ENCODE results near the gene SRRT. TPM values are rescaled to one million over a fixed set of nuclear protein-coding genes. Genes with fewer than 3 reads are reported as not detected.

Gene SRRT
- total and polyA plus RNA-seq, 7 donors = 31.8 to 106 (median 45.6) TPM

DNA sequence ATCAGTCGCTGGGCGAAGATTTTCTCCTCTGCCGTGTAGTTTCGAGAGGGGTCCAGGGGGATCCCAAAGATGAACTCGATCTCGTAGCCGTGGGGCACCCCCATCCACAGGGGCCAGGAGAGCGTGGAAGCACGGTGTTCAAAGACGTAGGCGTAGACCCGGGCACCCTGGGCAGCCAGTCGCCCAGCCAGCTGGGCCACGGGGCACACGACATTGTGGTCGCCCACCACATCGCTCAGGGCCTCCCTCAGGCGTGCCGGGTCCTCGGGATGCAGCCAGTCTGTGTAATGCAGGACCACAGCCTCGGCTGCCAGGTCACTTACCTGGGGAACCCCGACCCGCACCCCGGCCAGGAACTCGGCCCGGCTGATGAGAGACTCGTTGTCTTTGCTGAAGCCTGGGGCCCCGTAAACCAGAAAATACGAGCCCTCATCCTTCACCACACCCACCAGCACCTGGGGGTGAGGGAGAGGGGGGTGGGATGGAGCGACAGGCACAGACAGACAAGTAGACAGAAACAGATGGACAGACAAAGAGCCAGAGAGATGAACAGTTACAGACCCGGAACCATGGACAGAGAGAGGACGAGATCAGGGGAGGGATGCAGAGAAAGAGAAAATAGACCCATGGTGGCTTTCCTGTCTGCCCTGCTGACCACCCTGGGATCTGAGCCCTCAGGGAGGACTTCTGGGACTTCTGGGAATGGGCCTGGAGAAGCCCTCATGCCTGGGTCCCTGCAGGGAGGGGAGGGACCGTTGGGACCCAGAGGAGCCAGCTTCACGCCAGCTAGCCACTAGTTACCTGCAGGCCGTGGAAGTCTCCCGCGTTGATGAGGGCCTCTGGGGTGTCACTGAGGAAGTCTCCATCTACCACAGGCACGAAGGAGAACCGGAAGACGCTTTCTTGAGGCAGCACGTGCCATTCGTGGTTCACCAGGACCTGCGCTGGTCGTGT, 17.7 kb downstream of the SRRT start:
- H3K4me1 ChIP-seq = peaks cover 0 to 65% (median 59%) of the 10 kb centered on the region in 4 donors
- H3K36me3 ChIP-seq = peaks cover 7 to 10% (median 9%) of the 10 kb centered on the region in 4 donors
- TF ChIP-seq POLR2AphosphoS5 (IDR thresholded peaks at IDR 0.05) (no peak), EP300 (IDR thresholded peaks at IDR 0.05) (no peak), POLR2A (IDR thresholded peaks at IDR 0.05) (no peak)
- TF ChIP-seq, protein P1, sequence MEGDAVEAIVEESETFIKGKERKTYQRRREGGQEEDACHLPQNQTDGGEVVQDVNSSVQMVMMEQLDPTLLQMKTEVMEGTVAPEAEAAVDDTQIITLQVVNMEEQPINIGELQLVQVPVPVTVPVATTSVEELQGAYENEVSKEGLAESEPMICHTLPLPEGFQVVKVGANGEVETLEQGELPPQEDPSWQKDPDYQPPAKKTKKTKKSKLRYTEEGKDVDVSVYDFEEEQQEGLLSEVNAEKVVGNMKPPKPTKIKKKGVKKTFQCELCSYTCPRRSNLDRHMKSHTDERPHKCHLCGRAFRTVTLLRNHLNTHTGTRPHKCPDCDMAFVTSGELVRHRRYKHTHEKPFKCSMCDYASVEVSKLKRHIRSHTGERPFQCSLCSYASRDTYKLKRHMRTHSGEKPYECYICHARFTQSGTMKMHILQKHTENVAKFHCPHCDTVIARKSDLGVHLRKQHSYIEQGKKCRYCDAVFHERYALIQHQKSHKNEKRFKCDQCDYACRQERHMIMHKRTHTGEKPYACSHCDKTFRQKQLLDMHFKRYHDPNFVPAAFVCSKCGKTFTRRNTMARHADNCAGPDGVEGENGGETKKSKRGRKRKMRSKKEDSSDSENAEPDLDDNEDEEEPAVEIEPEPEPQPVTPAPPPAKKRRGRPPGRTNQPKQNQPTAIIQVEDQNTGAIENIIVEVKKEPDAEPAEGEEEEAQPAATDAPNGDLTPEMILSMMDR (IDR thresholded peaks at IDR 0.05) = no peak
- H3K27me3 ChIP-seq = peaks cover 23 to 34% (median 32%) of the 10 kb centered on the region in 3 donors
- no peak overlapping the region for H3K4me3 ChIP-seq
- intact Hi-C loops (cut with DNase I) = loop anchor here (10.0 kb wide), 1 partner anchor 272 kb away; the partner anchor contains the start of gene VGF
- H3K9me3 ChIP-seq = no peaks in the 10 kb centered on the region
- no peak overlapping the region for H3K27ac ChIP-seq
- 88 to 91% methylated on average over 44 of the region's 44 CpGs for WGBS, 2 donors
- DNase-seq = peak; percentile 68

DNA sequence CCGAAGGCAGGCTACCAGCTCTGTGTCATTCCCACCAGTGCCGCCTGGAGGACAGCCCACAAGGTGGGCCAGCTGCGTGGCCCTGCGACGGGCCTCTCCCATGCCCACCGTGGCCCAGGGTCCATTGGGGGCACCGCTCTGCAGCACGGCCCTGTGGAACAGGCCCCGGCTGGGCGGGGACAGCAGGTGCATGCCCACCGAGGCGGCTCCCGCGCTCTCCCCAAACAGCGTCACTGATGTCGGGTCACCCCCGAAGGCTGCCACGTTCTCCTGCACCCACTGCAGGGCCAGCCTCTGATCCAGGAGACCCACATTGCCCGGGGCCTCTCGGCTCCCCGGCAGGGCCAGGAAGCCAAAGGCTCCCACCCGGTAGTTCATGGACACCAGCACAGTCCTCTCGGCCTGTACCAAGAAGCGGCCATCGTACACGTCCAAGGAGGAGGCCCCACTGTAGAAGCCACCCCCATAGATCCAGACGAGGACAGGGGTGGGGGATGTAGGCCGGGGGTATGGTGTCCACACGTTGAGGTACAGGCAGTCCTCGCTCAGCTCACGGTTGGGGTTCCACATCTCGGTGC, 18.5 kb downstream of the SRRT start:
- H3K9me3 ChIP-seq = no peaks in the 10 kb centered on the region
- H3K27ac ChIP-seq = no peak overlapping the region
- peaks cover 0 to 3% (median 2%) of the 10 kb centered on the region in 4 donors for H3K36me3 ChIP-seq
- no peak overlapping the region for H3K4me3 ChIP-seq
- intact Hi-C loops (cut with DNase I) = loop anchor here (10.0 kb wide), 1 partner anchor 271 kb away; the partner anchor contains the start of gene VGF
- H3K4me1 ChIP-seq = peaks cover 0 to 57% (median 52%) of the 10 kb centered on the region in 4 donors
- peaks cover 27 to 42% (median 35%) of the 10 kb centered on the region in 3 donors for H3K27me3 ChIP-seq
- DNase-seq = peak; percentile 60
- 91 to 93% methylated on average over 32 of the region's 32 CpGs for WGBS, 2 donors
- TF ChIP-seq EP300 (IDR thresholded peaks at IDR 0.05) (no peak), POLR2AphosphoS5 (IDR thresholded peaks at IDR 0.05) (no peak), POLR2A (IDR thresholded peaks at IDR 0.05) (no peak)
- TF ChIP-seq, protein P1 (IDR thresholded peaks at IDR 0.05) = no peak

DNA sequence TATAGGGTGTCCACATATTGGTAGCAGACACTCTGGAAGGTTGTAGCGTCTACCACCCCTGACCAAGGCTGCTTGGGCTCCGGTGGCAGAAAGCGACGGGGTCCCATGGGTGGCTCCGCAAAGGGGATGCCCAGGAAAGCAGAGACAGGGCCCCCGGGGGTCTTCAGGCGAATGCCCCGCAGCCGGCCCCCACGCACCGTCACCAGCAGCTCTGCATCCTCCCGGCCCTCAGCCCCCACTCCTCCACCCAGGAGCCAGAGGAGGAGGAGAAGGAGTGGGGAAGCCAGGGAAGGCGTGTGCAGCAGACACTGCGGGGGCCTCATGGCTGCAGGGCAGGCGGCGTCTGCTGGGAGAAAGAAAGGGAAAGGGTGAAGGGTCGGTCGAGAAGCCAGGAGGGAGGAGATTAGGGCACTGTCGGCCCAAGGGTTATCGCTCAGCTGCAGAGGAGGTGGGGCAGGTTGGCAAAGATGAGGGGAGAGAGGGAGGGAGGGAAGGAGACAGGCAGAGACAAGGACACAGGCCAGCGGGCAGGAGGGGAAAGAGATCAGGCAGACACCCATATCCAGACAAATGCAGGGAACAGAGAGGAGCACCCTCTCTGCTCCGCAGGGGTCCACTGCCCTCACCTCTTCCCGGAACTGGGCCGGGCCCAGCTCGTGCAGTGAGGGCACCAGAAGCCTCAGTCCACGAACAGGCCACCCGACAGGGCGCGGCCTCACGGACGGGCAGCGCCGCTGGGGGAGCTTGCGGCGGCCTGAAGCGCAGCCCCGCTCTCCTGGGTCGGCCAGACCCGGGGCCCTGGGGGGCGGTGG, 19.2 kb downstream of the SRRT start:
- peak; percentile 66 for DNase-seq
- no peaks in the 10 kb centered on the region for H3K36me3 ChIP-seq
- peak overlapping the region in 2 of 4 donors; percentile 50 for H3K4me3 ChIP-seq
- H3K4me1 ChIP-seq = peaks cover 0 to 50% (median 45%) of the 10 kb centered on the region in 4 donors
- H3K27ac ChIP-seq = no peak overlapping the region
- peaks cover 27 to 49% (median 42%) of the 10 kb centered on the region in 3 donors for H3K27me3 ChIP-seq
- intact Hi-C loops (cut with DNase I) = loop anchor here (10.0 kb wide), 1 partner anchor 271 kb away; the partner anchor contains the start of gene VGF
- no peaks in the 10 kb centered on the region for H3K9me3 ChIP-seq
- TF ChIP-seq POLR2AphosphoS5 (IDR thresholded peaks at IDR 0.05) (no peak), POLR2A (IDR thresholded peaks at IDR 0.05) (no peak), EP300 (IDR thresholded peaks at IDR 0.05) (no peak)
- TF ChIP-seq, protein P1 (IDR thresholded peaks at IDR 0.05) = no peak
- 38 to 46% methylated on average over 40 of the region's 40 CpGs for WGBS, 2 donors

All from sigmoid colon (tissue), 7 donors.